ENCODE measurements around the gene LARP7.

LARP7 gene

DNA sequence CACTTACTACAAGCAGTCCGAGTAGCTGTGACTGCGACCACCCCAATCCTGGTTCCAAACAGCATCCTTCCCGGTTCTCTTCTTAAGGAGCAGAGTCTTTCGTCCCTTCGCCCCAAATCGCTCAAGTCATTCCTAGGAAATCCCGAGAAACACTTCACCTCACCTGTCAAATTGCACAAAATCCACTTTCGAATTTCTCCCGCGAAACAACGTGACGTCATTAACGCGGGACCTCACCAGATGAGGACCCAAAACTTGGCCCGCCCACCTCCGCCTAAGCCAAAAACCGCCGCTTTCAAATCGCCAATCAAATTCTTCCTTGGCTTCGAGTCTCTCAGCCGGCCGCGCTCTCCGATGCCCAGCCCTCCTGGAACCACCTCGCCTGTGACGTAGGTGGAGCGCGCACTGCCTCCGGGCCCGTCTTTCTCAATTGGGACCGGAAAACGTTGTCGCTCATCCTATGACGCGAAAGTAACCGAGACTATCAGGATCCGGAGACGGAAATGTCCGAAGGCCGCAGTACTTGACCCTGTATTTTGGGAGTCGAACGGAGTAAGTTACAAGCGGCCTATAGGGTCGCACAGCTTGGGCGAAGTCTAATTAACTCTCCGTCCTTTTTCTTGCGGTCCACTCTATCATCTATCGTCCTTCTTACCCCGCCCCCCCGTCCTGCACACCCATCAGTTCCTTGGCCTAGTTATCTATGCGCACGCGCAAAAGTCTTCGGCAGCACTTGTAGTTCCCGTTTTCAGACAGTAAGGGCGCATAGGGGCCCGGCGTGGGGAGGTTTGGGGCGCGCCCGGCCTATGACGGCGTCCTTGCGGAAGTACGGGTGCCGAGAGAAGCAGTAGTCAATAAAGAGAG is at the start of gene LARP7, which contains the start of gene ZGRF1:
LARP7 (plus strand) TSS at position 456 of the 864 bp plus-strand sequence. CDS start 7,527 bp downstream, outside the sequence.
ZGRF1 (minus strand) TSS at position 222 of the 864 bp plus-strand sequence. CDS start 3,733 bp downstream, outside the sequence.
- in situ Hi-C loops (cut with MboI; ENCODE audit: low sequenced_read_pairs, unreplicated experiment), result loop anchor here (25.0 kb wide), 1 partner anchor 300 kb away; no protein-coding TSS in a partner anchor
- TF ChIP-seq, protein P1, sequence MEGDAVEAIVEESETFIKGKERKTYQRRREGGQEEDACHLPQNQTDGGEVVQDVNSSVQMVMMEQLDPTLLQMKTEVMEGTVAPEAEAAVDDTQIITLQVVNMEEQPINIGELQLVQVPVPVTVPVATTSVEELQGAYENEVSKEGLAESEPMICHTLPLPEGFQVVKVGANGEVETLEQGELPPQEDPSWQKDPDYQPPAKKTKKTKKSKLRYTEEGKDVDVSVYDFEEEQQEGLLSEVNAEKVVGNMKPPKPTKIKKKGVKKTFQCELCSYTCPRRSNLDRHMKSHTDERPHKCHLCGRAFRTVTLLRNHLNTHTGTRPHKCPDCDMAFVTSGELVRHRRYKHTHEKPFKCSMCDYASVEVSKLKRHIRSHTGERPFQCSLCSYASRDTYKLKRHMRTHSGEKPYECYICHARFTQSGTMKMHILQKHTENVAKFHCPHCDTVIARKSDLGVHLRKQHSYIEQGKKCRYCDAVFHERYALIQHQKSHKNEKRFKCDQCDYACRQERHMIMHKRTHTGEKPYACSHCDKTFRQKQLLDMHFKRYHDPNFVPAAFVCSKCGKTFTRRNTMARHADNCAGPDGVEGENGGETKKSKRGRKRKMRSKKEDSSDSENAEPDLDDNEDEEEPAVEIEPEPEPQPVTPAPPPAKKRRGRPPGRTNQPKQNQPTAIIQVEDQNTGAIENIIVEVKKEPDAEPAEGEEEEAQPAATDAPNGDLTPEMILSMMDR (IDR thresholded peaks at IDR 0.05; ENCODE audit: borderline replicate concordance, control extremely low read depth, extremely low read depth, insufficient read depth, missing control alignments), result peak; percentile 75
- peak; percentile 89 for DNase-seq (ENCODE audit: low spot score)

DNA sequence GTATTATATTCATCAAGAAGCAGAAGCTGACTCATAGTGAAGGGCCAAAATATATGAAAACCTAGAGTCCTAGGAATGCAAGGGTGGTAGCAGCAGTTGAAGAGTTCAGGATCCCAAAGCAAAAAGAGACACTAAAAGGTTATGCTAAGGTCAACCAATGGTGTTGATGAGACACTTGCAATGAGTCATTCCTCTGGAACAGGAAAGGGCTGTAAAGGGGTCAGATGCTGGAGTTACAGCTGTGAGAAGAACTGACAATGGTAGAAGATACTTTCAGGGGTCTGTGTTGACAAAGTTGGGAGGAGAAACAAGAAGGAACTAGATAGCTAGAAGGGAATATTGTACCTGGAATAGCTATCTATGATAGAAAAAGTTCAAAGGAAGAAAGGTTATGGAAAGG is 47.7 kb upstream of the LARP7 start:
- TF ChIP-seq, protein P1 (IDR thresholded peaks at IDR 0.05; ENCODE audit: borderline replicate concordance, control extremely low read depth, extremely low read depth, insufficient read depth, missing control alignments), result no peak
- DNase-seq (ENCODE audit: low spot score), result no peak
- in situ Hi-C loops (cut with MboI; ENCODE audit: low sequenced_read_pairs, unreplicated experiment), result no loop called here

DNA sequence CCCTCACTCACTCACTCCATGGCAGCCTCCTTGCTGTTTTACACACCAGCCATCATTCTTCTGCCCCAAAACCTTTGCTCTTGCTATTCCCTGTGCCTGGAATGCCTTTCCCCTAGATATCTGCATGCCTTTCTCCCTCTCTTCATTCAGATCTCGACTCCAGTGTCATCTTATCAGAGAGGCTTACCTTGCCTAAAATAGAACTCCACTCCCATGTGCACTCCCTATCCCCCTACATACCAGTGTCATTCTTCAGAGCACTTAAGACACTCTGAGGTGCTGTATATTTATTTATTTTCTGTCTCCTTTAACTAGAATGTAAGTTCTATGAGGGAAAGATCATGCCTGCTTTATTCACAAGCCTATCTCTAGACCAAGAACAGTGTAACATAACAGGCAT is 45.4 kb upstream of the LARP7 start:
- no peak for DNase-seq (ENCODE audit: low spot score)
- in situ Hi-C loops (cut with MboI; ENCODE audit: low sequenced_read_pairs, unreplicated experiment), result no loop called here
- TF ChIP-seq, protein P1 (IDR thresholded peaks at IDR 0.05; ENCODE audit: borderline replicate concordance, control extremely low read depth, extremely low read depth, insufficient read depth, missing control alignments), result no peak

DNA sequence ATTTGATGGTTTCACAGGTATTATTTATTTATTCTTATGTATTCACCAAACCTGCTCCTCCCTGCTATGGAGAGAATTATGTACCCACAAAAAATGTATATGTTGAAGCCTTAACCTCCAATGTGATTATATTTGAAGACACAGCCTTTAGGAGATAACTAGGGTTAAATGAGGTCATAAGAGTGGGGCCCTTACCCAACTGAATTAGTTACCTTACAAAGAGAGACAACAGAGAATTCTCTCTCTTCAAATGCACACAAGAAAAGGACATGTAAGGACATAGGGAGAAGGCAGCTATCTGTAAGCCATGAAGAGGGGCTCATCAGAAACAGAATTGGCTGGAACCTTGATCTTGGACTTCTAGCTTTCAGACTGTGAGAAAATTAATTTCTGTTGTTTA is 44.2 kb upstream of the LARP7 start:
- in situ Hi-C loops (cut with MboI; ENCODE audit: low sequenced_read_pairs, unreplicated experiment), result no loop called here
- TF ChIP-seq, protein P1 (IDR thresholded peaks at IDR 0.05; ENCODE audit: borderline replicate concordance, control extremely low read depth, extremely low read depth, insufficient read depth, missing control alignments), result no peak
- no peak for DNase-seq (ENCODE audit: low spot score)

DNA sequence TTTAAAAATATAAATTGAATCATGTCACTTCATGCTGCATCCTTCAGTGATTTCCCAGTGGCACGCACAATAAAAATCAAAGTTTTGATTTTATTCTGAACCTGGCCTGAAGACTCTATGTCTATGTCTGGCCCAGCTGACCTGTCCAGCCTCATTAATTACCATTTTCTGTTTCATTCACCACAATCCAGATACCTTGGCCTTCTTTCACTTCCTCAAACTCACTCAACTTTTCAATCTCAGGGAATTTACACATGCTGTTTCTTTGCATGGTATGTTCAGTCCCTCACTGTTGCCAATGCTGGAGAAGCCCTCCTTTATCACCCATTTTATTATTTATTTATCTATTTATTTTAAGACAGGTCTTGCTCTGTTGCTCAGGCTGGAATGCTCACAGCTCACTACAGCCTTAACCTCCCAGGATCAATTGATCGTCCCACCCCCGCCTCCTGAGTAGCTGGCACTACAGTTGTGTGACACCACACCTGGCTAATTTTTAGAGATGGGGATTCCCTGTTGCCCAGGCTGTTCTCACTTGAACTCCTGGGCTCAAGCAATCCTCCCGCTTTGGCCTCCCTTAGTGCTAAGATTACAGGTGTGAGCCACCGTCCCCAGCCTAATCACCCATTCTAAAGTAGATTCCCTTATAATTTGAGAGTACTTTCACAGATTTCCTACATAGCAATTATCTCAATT is 43.4 kb upstream of the LARP7 start:
- in situ Hi-C loops (cut with MboI; ENCODE audit: low sequenced_read_pairs, unreplicated experiment), result no loop called here
- TF ChIP-seq, protein P1 (IDR thresholded peaks at IDR 0.05; ENCODE audit: borderline replicate concordance, control extremely low read depth, extremely low read depth, insufficient read depth, missing control alignments), result no peak
- DNase-seq (ENCODE audit: low spot score), result peak; percentile 12

DNA sequence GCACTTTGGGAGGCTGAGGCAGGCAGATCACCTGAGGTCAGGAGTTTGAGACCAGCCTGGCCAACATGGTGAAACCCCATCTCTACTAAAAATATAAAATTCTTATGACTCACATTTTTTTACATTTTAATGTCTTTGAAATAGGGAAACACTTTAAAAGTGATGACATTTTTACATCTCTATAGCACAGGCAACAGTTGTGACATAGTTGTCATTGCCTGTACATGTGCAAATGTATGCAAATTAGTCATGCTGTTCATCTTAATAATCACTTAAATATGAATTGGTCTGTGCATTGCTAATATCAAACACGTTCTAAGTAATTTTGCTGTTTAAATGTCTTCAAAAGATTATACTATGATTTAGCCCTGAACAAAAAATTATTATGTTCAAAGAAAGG is 42.0 kb upstream of the LARP7 start:
- TF ChIP-seq, protein P1 (IDR thresholded peaks at IDR 0.05; ENCODE audit: borderline replicate concordance, control extremely low read depth, extremely low read depth, insufficient read depth, missing control alignments), result no peak
- in situ Hi-C loops (cut with MboI; ENCODE audit: low sequenced_read_pairs, unreplicated experiment), result no loop called here
- no peak for DNase-seq (ENCODE audit: low spot score)

Data from GM13976 (cell line).